Stimulated activated CD4-positive, alpha-beta T cell treated with anti-CD3 and anti-CD28 coated beads, Interleukin-1b, Interleukin-23, amount 100 ng/mL, for 24 hours (primary cell): ENCODE measurements around the gene HIVEP3.

Experiments used
- DNase-seq, 4 experiments: peaks; one replicate each; pipeline ENCODE4 v3.0.0-alpha.2; 2020; ENCODE audit warnings: low read depth in 4 of 4, low spot score in 1 of 4

HIVEP3 gene

DNA sequence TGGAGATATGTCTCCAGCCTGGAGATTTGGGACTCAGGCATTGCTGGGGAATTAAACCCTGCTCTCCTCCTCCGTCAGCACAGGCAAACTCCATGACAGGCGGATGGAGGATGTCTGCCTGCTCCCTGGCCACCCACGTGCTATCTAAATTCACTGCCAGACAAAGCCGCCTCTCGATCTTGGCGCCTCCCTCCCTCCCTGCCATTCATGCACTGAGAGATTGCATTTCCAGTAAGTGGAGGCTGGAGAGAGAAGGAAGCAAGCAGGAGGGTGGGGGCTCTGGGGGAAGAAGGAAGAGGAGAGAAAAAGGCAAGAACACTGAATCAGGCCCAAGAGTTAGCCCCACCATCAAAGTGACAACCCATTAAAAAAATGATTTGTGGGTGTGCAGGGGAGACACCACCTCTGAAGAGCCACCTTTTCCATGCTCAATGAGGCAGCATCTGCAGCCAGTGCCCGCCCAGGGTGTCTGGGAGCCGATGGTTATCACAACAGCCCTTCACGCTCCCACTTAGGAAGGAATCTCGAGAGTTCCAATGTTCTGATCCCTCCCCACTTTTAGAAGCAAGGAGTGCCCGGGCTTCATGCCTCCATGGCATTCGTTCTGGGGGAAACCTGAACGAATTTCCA is 183.0 kb downstream of the HIVEP3 start:
- no peak for DNase-seq

DNA sequence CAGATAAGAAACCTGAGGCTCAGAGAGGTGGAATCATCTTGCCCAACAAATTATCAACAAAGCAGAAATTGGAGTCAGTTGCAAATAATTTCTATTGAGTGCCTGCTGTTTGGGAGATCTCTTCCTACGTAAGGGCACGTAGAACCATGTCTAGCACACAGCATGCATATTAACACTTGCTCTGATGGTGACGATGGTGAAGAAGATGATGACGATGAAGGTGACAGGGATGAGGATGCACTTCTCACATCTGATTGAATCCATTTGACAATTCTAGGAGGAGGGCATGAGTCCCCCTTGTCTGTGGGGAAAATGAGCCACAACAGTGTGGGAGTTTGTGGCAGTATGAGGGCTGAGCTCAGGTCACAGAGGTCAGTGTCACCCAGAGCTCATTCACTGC is 183.6 kb downstream of the HIVEP3 start:
- no peak for DNase-seq

DNA sequence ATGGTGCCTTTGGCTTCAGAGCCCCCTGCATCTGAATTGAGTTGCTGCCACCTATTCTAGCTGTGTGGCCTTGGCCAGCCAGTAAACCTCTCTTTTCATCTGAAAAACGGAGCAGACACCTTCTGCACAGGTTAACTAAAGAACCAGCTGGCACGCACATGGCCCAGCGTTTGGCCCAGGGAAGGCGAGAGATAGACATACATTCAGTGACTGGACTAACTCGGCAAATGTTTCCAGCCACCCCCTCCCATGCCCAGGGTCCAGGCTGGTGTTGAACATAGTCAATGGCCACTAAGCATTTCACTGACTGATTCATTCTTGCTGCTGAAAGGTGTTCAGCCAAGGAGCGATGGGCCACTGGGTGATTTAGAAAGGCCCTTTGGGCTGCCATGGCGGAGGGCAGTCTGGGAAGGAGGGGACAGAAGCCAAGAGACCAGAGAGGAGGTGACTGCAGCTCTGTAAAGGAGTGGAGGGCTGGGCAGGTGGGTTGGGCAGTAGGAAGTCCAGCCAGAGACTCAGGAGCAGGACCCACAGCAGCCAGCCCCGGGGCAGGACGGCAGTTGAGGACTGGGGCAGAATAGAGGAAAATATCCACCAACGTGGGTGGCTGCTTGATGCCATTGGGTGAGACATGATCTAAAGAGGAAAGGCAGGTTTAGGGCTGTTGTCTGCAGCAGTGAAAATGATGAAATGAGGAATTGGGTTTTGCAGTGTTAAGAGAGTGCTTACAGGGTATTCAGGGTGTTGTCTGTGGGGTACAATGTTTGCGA is 184.3 kb downstream of the HIVEP3 start:
- DNase-seq = no peak

DNA sequence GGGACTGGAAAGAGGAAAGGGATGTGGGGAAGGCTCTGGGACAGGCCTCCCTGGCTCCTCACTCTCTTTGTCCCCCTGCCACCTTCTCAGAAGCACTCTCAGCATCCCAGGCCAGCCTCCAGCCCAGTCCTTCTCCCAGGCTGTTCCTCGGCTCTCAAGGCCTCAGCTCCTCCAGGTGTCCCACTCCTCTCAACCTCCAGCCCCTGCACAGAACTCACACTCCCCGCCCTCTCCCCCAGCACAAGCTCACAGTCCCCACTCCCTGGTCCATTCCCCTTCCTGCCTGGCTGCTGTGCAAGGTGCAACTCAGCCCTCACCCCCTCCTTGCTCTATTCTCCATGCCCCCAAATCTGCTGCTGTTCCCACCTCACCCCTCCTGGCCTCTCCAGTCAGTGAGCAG is 185.0 kb downstream of the HIVEP3 start:
- no peak for DNase-seq

DNA sequence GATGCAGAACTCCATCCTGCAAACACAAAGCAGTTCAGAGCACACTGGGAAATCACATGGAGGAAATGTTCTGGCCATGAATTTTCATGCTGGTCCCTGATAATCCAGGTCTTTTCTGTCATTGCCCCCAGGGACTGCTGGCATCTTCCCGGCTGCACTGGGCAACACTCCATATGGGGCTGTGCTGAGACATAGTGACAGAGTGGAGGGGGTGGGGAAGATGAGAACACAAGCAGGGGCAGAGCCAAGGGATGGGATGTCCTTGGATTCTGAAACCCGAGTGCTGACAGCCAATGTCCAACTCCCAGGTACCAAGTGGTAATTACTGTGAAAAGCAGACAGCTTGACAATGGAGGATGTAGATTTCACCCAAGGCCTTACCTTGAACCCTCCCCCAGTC is 185.7 kb downstream of the HIVEP3 start:
- DNase-seq = no peak

DNA sequence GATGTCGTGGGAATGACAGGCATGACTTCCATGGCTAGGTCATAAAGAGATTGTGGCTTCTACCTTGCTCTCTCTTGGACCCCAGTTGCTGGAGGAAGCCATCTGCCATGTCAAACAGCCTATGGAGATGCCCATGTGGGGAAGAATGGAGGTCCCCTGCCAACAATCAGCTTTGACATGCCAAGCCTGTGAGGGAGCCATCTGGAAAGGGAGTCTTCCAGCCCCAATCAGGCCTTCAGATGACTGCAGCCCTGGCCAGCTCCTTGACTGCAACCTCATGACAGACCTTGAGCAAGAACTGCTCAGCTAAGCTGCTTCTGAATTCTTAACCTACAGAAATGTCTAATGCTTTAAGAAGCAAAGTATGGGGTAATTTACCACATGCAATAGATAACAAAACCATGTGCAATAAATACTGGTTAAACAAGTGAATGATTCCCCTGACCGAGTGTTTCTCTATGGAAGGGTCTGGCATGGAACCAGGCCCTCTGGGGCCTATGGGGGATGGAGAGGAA is 187.1 kb downstream of the HIVEP3 start:
- no peak for DNase-seq

DNA sequence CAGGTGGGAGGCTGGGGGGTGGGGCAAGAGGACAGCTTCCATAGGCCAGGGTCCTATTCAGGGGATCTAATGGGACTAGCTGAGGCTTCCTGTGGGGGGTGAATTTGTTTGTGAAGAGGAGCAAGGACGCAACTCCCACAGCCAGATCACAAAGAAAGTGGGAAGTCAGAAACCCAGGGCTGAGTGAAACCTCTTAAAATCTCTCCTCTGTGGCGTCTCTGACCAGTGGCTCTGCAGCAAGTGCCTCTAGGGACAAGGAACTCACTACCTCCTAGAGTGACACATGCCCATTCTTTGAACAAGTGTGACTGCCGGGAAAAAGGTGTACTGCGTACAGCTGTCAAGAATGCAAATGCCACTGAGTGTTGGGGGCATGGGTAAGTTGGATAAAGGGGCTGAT is 187.9 kb downstream of the HIVEP3 start:
- no peak for DNase-seq

DNA sequence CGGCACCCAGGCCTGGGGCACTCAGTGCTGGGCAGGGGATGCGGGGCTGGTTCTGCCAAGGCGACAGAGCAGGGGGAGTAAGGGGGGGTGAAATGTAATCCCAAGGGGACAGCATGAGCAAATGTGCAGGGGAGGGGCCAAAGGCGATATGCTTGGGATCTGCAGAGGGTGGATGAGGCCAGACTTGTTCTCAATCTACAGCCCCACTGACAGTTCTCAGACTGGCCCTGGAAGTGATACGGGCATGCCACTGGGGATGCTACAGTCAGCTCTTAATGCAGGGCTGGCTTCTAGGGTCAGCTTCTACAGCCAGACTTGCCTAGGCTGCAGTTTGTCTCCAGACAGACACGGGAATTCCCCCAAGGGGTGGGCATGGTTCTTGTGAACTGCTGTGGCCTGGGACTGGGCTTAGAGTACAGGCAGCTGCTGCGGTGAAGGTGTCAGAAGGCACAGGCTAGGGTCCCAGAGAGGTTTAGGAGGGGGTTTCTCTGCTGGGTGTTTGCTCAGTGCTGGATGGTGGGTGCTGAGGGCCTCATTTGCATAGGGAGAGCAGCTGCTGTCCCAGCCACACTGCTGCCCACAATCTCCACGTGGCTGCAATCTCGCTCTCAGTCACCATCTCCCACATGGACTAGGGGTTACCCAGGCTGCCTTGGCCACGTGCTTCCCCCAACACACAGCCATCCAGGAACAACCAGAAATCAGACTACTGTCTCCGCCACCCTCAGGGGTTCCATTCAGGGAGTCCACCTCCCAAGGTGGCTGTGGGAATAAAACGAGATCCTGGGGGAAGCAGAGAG is 190.1 kb downstream of the HIVEP3 start:
- DNase-seq = peak in 3 of 4 experiments; percentile 34 to 60 (median 44)

DNA sequence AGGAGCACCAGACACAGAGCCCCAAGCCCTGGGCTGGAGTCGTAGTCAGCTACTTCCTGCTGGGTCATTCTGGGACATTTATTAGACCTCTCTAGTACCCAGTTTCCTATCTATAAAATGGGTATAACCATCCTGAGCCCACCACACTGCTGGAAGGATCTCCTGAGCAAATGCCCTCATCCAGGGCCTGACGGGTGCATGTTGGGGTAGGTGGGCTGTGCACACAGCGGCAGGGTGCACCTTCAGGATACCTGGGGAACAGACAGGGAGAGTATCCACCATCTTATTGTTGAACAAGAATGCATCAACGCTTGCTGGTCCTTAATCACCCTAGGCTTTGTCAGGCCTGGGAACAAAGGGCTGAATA is 191.0 kb downstream of the HIVEP3 start:
- no peak for DNase-seq

DNA sequence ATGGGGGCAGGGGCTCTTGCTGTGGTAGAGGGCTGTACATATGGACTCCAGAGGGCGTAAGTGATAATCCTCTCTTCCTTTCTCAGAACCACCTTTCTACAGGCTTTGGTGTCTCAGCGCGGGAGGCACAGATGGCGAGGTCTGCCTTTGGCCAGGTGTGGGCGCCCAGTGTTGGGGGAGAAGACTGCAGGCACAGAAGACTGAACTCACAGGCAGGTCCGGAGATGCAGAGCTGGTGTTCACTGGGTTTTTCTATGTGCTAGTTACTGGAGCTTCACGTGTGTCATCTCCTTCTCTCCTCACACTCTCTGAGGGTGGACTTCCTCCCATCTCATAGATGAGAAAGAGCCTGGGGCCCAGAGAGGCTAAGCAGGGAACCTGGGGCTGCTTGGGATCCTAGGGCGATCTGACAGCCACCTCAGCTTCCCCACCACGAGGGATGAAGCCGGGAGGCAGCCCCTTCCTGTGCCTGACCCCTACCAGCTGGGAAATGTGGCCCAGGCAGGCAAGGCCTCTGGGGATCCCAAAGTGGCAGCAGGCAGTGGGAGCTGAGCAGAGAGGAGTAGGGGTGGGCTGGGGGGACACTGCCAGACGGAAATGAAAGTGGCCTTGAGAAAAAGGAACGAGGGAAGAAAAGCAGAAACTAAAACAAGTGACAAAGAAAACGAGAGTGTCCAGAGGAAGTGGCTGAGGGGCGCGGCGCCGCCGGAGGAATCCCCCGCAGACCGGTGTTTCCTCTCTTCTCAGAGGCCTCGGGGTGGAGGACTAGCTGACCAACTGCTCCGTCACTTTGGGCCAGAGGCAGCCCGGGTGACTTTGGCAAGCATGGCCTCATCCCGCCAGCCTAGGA is 191.6 kb downstream of the HIVEP3 start:
- DNase-seq = no peak

DNA sequence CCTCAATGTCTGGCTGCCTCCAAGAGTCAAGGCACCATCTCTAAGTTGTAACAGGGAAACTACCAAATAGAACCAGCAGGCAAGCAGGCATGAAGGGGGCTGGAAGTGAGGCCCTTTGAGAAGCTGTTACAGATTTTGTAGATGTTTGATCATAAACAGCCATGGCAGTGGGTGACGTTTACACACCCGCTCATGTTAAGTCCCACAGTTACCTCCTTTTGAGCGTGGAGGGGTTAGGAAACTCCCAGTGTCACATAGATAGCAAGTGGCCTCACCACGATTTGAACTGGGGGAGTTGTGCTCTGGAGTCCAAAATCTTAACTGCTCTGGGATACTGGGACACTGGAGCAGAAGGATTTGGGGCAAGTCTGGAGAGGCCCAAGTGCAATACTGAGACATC is 192.4 kb downstream of the HIVEP3 start:
- no peak for DNase-seq

DNA sequence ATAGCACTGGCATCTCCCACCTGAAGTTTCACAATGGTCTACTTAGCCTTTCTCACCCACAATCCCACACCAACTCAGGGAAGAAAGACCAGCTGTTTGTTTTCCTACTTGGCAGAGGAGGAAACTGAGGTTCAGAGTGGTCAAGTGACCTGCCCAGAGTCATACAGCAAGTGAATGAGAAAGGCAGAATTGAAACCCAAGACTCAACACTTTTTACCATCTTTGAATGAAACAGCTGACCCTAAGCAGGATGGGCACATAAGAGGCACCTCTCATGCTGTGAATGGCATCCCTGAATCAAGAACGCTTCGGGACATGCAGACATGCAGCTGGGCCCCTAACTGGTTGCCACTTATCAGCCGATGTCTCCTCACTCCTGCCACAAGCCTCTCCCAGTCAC is 193.8 kb downstream of the HIVEP3 start:
- DNase-seq = no peak

DNA sequence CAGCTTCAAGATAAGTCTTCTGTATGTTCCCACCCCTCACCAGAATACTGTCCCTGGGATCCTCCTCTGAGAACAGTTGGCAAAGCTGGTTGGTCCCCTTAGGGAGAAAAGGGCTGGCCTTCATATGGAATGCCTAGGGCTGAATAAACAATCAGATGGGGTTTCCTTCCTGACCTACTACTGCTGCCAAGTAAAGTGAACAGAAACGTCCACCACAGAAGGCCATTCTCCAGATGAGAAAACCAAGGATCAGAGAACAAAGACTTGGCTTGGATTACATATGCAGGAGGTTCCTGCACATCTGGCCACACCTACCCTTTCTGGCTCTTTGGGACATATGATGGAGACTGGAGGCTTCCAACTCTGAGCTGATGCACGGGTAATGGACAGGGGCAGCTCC is 194.5 kb downstream of the HIVEP3 start:
- DNase-seq = no peak

DNA sequence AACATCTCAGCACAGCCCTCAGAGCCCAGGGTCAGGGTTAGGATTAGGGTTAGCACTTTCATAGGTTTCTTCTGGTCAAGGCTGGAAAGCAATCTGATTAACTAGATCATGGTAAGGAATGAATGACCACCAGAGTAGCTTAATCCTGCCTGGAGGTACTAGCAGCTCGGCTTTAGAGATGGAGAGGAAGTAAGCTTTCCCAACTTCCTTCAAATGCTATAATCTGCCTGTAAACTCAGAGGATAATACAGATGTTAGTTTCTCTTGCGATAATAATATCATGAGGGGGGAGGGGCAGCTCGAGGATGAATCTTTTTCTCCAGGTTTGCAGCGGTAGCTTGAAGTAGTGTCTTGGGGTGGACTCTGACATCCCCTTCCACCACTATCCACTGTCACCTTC is 194.9 kb downstream of the HIVEP3 start:
- DNase-seq = no peak

DNA sequence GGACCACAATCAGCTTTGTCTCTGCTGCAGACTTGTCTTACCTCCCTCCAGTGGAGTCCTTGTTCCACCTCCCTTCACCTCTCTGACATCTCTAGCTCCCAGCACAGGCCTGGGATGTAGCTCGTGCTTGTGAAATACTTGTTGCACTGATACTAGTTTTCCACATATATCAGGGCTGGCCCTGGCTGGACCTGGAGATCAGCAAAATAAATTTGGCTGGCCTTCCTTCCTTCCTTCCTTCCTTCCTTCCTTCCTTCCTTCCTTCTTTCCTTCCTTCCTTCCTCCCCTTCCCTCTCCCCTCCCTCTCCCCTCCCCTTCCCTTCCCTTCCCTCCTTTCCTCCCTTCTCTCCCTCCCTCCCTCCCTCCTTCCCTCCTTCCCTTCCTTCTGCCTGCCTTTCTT is 196.5 kb downstream of the HIVEP3 start:
- no peak for DNase-seq

DNA sequence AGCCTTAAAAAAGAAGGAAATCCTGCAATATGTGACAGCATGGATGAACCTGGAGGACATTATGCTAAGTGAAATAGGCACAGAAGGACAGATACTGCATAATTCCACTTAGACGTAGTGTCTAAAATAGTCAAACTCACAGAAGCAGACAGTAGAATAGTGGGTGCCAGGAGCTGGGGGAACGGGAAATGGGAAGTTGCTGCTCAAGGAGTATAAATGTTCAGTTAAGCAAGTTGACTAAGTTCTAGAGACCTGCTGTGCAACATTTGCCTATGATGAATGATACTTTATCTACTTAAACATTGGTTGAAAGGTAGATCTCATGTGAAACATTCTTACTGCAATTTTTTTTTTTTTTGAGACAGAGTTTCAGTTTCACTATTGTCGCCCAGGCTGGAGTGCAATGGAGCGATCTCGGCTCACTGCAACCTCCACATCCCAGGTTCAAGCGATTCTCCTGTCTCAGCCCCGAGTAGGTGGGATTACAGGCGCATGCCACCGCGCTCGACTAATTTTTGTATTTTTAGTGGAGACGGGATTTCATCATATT is 197.8 kb downstream of the HIVEP3 start:
- no peak for DNase-seq

DNA sequence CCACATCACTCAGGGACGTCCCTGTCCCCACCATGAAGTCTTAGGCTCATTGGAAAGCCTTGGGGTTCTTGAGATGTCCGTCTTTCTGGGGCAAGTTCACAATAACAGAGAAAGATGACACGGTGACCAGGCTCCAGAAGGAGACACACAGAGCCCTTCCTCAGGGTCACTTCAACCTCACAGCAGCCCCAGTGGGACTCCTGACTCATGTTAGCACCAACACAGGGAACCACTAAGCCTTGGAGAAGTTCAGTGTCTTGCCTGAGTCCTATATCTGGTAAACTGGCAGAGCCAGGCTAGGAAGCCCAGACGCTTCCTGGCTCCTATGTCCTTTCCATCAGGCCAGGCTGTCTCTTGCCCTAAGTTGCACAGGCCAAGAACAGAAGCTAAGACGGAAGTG is 199.1 kb downstream of the HIVEP3 start:
- DNase-seq = no peak

DNA sequence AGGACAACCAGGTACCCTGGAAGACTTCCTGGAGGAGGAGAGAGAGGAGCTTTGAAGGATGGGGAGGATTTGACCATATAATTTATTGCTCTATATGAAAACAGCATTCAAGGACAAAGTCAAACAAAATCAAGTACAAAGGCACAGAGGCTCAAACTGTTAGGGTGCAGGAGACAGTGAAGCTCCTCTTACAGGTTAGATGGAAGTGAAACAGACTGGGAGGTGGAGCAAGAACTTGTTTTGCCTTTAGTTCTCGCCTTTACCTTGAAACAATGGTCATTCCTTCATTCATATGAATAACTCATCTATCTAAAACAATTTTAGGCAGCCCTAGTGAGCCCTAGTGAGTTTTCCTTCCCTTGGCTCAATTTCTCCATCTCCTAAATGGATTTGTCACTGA is 199.6 kb downstream of the HIVEP3 start:
- no peak for DNase-seq

DNA sequence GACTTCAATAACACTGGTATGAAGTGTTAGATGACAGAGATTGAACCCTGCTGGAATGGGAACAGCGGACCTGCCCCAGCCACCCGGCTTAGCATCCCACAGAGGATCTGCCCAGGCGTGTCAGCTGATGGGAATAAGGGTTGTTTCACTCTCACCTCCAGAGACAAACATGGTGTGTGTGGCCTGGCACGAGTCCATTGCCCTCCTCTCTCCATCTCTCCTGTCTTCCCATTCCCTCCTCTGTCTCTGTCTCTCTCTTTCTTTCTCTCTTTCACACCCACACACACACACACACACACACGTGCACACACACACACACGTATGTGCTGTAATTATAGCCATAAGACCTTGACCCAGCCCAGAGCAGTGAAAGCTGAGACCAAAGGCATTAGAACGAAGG is 200.2 kb downstream of the HIVEP3 start:
- no peak for DNase-seq

DNA sequence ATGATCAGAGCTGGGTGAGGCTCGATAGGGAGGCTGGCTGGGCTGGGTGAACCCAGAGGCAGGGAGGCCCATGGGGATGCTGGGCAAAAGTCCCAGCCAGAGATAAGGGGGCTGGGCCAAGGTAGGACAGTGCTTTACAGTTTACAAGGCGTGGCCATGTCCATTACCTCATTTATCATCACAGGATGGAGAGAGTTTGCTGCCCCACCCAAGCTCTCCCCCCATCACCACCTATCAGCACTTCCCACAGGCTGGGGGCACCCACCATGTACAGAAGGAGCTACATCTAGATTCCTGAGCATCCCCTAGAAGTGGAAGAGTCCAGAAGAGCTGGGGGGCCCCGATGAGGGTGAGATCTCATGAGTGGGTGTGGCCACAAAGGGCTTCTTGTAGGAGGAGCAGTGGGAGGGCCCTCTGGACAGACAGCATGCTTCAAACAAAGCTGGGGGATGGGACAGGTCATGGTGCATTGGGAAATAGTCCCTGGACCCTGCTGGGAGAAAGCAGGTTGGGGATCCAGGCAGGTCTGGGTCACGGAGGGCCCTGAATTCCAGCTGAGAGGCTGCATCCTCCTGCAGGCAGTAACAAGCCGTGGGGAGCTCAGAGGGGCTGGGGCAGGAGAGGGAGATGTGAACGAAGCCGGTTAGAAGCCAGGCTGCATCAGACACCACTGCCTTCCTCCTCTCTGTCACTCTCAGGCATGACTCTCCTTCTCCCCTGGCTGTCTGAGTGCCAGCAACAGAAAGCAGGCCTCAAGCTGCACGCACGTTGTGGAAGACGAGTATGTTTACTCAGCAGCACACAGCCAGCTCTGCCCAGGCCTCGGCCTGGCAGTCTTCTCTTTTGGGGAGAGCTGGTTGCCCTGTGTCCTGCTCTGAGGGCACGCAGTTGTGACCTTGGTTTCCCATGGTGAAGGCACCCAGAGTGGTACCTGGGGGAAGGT is 202.3 kb downstream of the HIVEP3 start:
- DNase-seq = no peak
